ENCODE measurements around the gene HABP4. TPM values are rescaled to one million over a fixed set of nuclear protein-coding genes. Genes with fewer than 3 reads are reported as not detected.
A peak's percentile ranks its signal among the peaks of the same experiment; 100 is the strongest.

HABP4 gene
- total RNA-seq, 4 donors from 2014 or later: 41.1 to 106 (median 60.0) TPM

- TF ChIP-seq CTCF (IDR thresholded peaks at IDR 0.05): no peak
- 61 to 82% methylated on average over 5 to 7 of the region's 10 CpGs for WGBS, 2 donors (ENCODE audit: low coverage in 1 of 2)
- H3K27me3 ChIP-seq: no peaks in the 10 kb centered on the region
- H3K9me3 ChIP-seq: no peaks in the 10 kb centered on the region
- no peak overlapping the region for H3K4me3 ChIP-seq
- peak overlapping the region in 1 of 4 donors; percentile 0 for H3K27ac ChIP-seq
- H3K36me3 ChIP-seq: peaks cover 0 to 73% of the 10 kb centered on the region in 2 donors
- H3K4me1 ChIP-seq: peaks cover 0 to 28% (median 6%) of the 10 kb centered on the region in 3 donors
- ATAC-seq: no peak
Observed at GRCh38 chr9:96491079-96491879, 41.3 kb downstream of the HABP4 start.

- H3K4me3 ChIP-seq: no peak overlapping the region
- peaks cover 0 to 21% (median 2%) of the 10 kb centered on the region in 3 donors for H3K4me1 ChIP-seq
- no peak for ATAC-seq
- no peaks in the 10 kb centered on the region for H3K9me3 ChIP-seq
- H3K27ac ChIP-seq: peak overlapping the region in 1 of 4 donors; percentile 0
- no peak for TF ChIP-seq POLR2A (IDR thresholded peaks at IDR 0.05)
- TF ChIP-seq CTCF (IDR thresholded peaks at IDR 0.05): no peak
- no peak for TF ChIP-seq EP300 (IDR thresholded peaks at IDR 0.05)
- no peak for TF ChIP-seq POLR2AphosphoS5 (IDR thresholded peaks at IDR 0.05)
- H3K27me3 ChIP-seq: no peaks in the 10 kb centered on the region
- 93% methylated on average over 7 of the region's 17 CpGs; no CpG with 5 or more reads in 1 of the 2 donors for WGBS, 2 donors (ENCODE audit: low coverage in 1 of 2)
- peaks cover 0 to 79% of the 10 kb centered on the region in 2 donors for H3K36me3 ChIP-seq
Observed at GRCh38 chr9:96491880-96492525, 42.0 kb downstream of the HABP4 start.

- Histone ChIP-seq H3K27ac (peak overlapping the region in 1 of 4 donors; percentile 8), H3K4me1 (peaks cover 0 to 10% (median 0%) of the 10 kb centered on the region in 3 donors), H3K9me3 (no peaks in the 10 kb centered on the region), H3K36me3 (peaks cover 0 to 75% of the 10 kb centered on the region in 2 donors), H3K4me3 (no peak overlapping the region), H3K27me3 (no peaks in the 10 kb centered on the region)
- 80% methylated on average over 1 of the region's 12 CpGs; no CpG with 5 or more reads in 1 of the 2 donors for WGBS, 2 donors (ENCODE audit: low coverage in 1 of 2)
- TF ChIP-seq CTCF (IDR thresholded peaks at IDR 0.05): no peak
- no peak for TF ChIP-seq EP300 (IDR thresholded peaks at IDR 0.05)
- TF ChIP-seq POLR2A (IDR thresholded peaks at IDR 0.05): no peak
- no peak for TF ChIP-seq POLR2AphosphoS5 (IDR thresholded peaks at IDR 0.05)
- ATAC-seq: no peak
Observed at GRCh38 chr9:96492993-96493531, 43.1 kb downstream of the HABP4 start.

GRCh38 chr9:96493757-96494156 is 43.8 kb downstream of the HABP4 start:
- no peaks in the 10 kb centered on the region for H3K27me3 ChIP-seq
- ATAC-seq: no peak
- WGBS, 2 donors (ENCODE audit: low coverage in 1 of 2): 72 to 76% methylated on average over 13 of the region's 13 CpGs
- TF ChIP-seq POLR2AphosphoS5 (IDR thresholded peaks at IDR 0.05) (no peak), EP300 (IDR thresholded peaks at IDR 0.05) (no peak), POLR2A (IDR thresholded peaks at IDR 0.05) (no peak), CTCF (IDR thresholded peaks at IDR 0.05) (no peak)
- peaks cover 0 to 7% (median 0%) of the 10 kb centered on the region in 3 donors for H3K4me1 ChIP-seq
- H3K4me3 ChIP-seq: no peak overlapping the region
- H3K27ac ChIP-seq: peak overlapping the region in 1 of 4 donors; percentile 23
- H3K9me3 ChIP-seq: no peaks in the 10 kb centered on the region
- H3K36me3 ChIP-seq: peaks cover 0 to 68% of the 10 kb centered on the region in 2 donors

Data from gastroesophageal sphincter (tissue), 4 donors.